GM10266 (cell line): ENCODE measurements around the gene ASB9.

ENCODE experiments used
- DNase-seq: peaks from one replicate; pipeline ENCODE4 v3.0.0; 2012; ENCODE audit errors: extremely low spot score
- CTCF ChIP-seq: IDR thresholded peaks from 2 replicates; pipeline ENCODE4 v1.5.1; 2012; ENCODE audit warnings: mild to moderate bottlenecking, low read depth; ENCODE audit not compliant: control insufficient read depth, insufficient read depth; ENCODE audit errors: missing control alignments

ASB9 gene

GRCh38 chrX:15301924-15302323 is 32.0 kb upstream of the ASB9 start:
- DNase-seq, result no peak
- no peak for TF ChIP-seq CTCF

GRCh38 chrX:15299941-15300851 is 30.3 kb upstream of the ASB9 start:
- DNase-seq, result no peak
- TF ChIP-seq CTCF, result peak; percentile 28

- no peak for TF ChIP-seq CTCF
- DNase-seq, result no peak
These were observed 28.9 kb upstream of the ASB9 start for GRCh38 chrX:15298780-15299179.

DNA sequence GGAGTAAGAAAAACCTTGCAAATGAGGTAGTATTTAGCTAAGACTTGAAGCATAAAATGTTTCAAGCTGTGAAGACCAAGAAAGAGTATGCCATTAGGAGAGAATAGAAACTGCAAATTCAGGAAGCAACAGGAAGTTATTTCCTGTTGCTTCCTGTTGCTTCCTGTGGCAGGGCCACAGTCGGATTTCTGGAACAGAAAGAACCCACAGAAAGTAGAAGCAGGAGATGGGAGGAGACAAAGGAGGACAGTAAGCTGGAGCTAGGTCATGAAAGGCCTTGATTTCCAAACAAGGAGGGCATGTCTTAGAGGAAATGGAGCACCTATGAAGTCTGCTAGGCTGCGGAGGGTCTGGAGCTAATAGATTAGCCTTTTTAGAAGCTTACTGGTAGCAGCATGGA is 28.3 kb upstream of the ASB9 start:
- DNase-seq, result no peak
- TF ChIP-seq CTCF, result no peak

GRCh38 chrX:15293451-15293850 is 23.6 kb upstream of the ASB9 start:
- no peak for TF ChIP-seq CTCF
- DNase-seq, result no peak

DNA sequence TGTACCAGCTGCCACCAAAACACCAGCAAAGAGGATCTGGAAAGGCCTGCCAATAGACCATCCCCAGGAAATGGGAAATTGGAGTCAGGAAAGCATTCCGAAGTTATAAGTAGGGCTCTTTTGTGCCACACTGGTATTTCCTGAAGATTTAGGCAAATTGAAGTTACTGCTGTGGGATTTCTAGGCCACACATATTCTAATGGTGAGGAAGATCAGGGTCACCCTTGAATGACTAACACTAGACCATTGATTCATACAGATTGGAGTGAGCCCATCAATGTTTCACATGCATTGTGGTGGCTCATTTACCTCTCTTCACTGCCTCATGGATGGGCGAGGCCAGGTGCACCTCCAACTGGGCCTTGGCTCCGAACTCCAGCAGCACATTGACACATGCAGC is 23.0 kb upstream of the ASB9 start:
- no peak for TF ChIP-seq CTCF

GRCh38 chrX:15277604-15278003 is 7.7 kb upstream of the ASB9 start:
- no peak for TF ChIP-seq CTCF
- DNase-seq, result no peak

More for the DNA sequence above, 23.0 kb upstream of the ASB9 start:
- no peak for DNase-seq
